Stimulated activated CD4-positive, alpha-beta T cell treated with anti-CD3 and anti-CD28 coated beads, TNF-alpha, amount 100 ng/mL, for 48 hours (primary cell): ENCODE measurements around the gene NSL1.
"Not testable (repeated sequence)": the region's sequence is repeated elsewhere in the genome, so short reads cannot be mapped to it uniquely, and the experiment has no call there.

ENCODE experiments used
- DNase-seq, 3 donors: peaks; one replicate each; pipeline ENCODE4 v3.0.0-alpha.2; 2020; ENCODE audit warnings: low read depth in 3 of 3

The NSL1 gene

GRCh38 chr1:212752252-212752933 lies 39.2 kb downstream of the NSL1 start:
- no peak for DNase-seq

GRCh38 chr1:212749821-212750535 lies 41.6 kb downstream of the NSL1 start:
- DNase-seq: no peak

- DNase-seq: no peak
Measured at GRCh38 chr1:212746546-212746945, 45.0 kb downstream of the NSL1 start.

- DNase-seq: no peak
Measured at GRCh38 chr1:212745303-212745702, 46.3 kb downstream of the NSL1 start.

DNA sequence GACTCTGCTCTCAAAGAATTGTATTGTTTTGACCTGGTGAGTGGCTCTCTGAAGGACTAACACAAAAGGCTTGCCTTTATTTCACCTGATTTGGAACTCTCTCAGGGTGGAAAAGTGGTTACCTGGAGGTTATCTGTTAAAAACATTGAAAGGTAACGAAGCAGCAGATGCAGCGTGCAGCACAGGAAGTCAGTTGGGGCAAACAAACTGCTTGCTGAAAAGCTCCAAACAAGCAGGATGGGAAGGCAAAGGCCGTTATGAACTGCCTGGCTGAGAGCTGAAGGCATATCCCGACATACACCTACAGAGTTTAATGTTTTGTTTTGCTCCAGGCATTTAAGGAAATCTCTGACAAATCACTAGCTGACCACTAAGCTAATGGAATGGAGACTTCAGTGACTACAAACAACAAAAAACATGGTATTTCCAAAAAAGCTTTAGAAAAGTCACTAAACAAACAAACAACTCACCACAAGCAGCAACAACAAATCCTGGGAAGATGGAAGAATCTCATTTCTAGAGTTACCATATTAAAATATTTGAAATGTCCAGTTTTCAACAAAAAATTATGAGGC lies 47.6 kb downstream of the NSL1 start:
- DNase-seq: no peak

DNA sequence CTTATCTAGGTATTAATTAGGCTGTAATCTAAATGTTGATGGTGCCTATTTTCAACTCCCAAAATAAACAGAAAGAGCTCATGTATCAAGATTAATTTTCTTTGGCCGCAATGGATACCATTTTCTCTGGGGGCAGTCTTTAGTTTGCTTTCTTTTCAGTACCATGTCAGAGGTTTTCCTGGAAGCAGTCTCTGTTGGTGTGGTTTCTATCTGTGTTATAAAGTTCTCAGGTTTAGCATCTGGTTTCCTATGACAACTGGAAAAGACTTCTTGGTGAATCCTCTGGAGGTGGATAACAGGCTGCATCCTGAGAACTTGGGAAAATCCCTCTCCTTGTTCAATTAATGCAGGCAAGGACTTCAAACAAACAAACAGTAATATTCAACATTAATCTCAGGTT lies 53.2 kb downstream of the NSL1 start:
- no peak for DNase-seq

DNA sequence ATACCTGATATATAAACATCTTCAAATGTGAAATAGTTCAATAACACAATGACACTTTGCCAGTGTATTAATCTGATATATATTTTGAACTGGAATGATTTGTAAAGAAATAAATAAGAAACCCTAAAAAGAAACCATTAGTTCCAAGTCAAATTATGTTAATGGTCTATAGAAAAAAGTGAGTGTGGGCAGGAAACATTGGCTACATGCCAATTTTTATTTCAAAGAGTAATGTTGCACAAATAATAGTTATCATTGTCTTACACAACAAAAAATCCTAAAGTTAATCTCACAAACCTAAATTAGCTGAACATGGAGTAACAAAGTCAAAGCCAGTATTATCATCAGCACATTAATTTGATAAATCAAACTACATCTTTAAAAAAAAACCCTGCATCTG lies 54.0 kb downstream of the NSL1 start:
- no peak for DNase-seq

GRCh38 chr1:212733109-212733508 lies 58.5 kb downstream of the NSL1 start:
- DNase-seq: no peak

DNA sequence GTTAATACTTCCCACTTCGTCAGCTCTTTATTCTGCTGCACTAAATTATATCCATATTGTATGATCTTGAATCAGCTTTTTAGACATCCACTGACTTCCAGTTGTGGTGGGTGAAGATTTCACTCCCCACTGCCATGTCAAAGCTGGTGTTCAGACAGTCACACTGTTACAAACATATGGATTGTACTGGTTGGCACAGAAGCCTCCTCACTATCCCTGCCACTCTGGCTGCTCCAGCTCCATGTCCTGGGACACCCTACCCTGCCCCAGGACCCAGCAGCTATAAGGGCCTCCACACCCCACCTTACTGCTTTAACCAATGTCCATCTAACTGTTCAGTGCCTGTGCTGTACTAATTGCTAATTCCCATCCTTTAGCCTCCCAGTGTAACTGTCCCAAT lies 59.9 kb downstream of the NSL1 start:
- no peak for DNase-seq

GRCh38 chr1:212728606-212729005 lies 63.0 kb downstream of the NSL1 start:
- DNase-seq: no peak

- no peak for DNase-seq
Measured at GRCh38 chr1:212727386-212728181, 64.0 kb downstream of the NSL1 start.

DNA sequence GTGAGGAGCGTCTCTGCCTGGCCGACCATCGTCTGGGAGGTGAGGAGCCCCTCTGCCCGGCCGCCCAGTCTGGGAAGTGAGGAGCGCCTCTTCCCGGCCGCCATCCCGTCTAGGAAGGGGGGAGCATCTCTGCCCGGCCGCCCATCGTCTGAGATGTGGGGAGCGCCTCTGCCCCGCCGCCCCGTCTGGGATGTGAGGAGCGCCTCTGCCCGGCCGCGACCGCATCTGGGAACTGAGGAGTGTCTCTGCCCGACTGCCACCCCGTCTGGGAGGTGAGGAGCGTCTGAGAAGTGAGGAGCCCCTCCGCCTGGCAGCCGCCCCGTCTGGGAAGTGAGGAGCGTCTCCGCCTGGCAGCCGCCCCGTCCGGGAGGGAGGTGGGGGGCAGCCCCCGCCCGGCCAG lies 66.9 kb downstream of the NSL1 start:
- not testable (repeated sequence) for DNase-seq

GRCh38 chr1:212722270-212722957 lies 69.2 kb downstream of the NSL1 start:
- DNase-seq: no peak

DNA sequence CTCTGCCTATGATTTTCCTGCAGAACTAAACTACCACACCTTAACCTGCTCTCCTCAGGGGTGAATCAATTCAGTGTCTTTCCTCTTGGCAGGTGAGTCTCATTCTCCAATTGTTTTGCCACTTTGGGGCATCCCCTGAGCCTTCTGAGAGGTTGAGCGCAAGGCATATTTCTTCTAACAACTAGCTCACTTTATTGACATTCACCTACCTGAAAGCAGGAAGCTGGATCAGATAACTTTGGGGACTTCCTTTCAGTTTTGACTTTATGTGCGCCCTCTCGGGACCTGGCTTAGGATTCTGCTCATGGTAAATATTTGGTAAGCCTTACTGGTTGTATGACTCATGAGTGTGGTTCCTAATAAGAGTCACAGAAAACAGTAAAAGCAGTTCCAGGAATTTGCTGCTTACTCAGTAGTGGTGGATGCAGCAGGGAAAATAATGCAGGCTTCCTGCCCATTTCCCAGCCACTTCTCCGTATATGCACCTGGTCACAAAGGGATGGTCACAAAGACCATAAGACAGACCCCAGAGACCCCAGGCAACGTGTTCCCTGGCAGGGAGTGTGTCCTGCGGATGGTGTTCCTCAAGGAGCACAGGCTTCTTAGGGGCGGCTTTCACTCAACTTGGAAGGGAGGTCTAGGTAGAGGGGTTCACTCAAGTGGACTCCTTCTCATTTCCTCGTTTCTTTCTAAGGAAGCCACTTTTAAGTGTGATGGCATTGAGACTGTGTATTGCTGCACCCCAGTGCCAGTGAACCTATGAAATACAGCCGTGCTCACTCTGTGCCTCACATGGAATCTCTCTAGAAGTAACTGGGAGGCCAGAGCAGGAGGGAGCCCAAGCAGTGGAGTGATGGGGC lies 70.0 kb downstream of the NSL1 start:
- peak in 1 of 3 donors; percentile 55 for DNase-seq

DNA sequence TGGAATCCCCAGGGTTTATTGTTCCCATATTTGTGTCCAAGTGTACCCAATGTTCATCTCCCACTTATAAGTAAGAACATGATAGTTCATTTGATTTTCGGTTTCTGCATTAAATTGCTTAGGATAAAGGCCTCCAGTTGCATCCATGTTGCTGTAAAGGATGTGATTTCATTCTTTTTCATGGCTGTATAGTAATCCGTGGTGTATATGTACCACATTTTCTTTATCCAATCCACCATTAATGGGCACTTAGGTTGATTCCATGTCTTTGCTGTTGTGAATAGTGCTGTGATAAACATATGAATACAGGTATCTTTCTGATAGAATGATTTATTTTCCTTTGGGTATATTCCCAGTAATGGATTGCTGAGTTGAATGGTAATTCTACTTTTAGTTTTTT lies 71.9 kb downstream of the NSL1 start:
- DNase-seq: no peak

DNA sequence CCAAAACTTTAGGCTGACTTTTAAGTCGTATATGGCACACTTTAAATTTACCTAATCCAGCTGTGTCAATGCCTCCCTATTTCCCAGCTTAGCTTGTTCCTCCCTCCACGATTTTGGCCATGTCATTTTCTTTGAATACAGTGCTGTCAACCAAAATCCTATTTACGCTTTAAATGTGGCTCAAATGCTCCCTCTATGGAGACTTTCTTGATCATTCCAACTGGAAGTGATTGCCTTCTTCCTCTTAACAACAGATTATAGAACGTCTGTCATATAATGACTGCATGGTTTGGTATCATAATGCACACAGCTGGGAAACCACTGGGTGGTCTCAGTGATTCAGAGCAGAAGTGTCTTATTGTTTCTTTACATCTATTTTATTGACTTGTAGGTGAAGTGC lies 73.1 kb downstream of the NSL1 start:
- DNase-seq: no peak

DNA sequence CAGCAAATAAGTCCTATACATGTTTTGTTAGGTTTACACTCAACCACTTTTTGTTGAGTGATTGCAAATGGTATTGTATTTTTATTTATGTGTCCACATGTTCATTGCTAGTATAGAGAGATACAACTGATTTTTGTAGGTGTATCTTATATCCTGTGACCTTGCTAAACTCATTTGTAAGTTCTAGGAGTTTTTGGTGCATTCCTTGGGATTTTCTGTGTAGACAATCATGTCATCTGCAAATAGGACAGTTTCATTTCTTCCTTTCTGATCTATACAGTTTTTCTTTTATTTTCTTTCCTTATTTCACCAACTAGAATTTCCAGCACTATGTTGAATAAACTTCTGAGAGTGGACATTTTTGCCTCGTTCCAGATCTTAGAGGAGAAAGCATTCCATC lies 75.4 kb downstream of the NSL1 start:
- DNase-seq: no peak

DNA sequence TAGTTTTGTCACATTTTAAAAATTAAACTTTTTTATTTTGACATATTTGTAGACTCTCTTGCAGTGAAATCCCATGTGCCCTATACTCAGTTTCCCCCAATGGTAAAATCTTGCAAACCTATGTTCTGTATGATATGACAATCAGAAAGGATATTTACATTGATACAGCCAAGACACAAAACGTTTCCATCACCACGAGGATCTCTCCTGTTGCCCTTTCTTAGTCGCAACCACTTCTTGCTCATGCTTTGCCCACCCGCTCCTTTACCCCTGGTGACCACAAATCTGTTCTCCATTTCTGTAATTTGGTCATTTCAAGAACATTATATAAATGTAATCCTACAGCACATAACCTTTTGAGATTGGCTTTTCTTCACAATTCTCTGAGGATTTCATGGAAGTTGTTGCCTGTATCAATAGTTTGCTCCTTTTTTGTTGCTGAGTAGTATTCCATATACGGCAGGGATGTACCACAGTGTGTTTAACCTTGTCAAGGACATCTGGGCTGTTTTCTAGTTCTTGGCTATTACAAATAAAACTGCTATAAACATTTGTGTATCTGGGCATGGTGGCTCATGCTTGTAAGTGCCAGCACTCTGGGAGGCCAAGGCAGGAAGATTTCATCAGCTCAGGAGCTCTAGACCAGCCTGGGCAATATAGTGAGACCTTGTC lies 78.0 kb downstream of the NSL1 start:
- DNase-seq: no peak

GRCh38 chr1:212712451-212713303 lies 78.9 kb downstream of the NSL1 start:
- no peak for DNase-seq
